NCI-H1694 treated with DMSO at 0.1 percent for 48 hours (cell line): ENCODE measurements around the gene EN2.

Experiments used
- DNase-seq: peaks from one replicate; lab custom pipeline; 2025; lab: John Stamatoyannopoulos, UW

Gene EN2

DNA sequence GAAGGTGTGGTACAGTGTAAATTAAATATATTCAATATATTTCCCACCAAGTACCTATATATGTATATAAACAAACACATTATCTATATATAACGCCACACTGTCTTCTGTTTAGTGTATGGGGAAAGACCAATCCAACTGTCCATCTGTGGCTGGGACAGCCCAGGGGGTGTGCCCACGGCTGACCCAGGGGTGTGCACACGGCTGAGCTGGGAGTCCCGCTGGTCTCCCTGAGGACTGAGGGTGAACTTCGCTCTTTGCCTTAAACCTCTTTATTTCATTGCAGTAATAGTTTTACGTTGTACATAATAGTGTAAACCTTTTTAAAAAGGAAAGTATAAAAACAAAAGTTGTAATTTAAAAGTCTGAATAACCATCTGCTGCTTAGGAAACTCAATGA lies 6.3 kb downstream of the EN2 start:
- no peak for DNase-seq

DNA sequence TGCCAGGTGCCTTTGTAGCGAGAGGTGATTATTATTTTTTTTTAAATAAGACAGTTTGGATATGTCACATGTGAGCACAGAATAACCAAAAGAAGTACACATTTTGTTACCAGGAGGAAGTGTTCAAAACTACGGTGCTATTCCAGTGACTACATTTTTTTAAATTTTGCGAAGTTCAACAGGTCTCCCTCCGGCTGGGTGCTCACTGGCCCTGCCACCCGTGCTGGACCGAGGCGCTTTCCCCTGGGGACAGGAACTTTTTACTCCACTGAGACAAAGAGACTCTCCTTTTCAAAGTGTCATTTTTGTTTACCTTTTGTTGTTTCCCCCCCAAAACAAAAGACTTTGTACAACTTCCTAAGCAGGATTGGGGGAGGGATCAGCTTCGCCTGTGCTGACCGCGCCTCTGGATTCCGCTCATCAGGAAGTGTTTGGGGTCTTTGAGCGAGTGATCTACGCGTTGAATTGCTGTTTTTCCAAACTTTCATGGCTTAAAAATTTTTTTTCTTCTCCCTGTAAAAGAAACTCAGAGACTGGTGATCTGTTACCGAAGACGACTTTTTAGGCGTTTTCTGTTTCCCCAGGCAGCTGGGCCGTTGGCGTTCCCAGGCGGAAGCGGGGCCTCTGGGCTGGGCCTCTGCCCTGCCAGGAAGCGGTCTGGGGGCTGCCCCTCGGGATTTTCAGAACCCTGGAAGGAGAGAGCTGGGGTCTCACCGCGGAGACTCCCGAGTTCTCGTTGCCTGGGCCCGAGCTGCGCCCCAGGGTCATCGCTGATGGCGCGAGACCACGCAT lies 7.2 kb downstream of the EN2 start:
- DNase-seq = no peak

DNA sequence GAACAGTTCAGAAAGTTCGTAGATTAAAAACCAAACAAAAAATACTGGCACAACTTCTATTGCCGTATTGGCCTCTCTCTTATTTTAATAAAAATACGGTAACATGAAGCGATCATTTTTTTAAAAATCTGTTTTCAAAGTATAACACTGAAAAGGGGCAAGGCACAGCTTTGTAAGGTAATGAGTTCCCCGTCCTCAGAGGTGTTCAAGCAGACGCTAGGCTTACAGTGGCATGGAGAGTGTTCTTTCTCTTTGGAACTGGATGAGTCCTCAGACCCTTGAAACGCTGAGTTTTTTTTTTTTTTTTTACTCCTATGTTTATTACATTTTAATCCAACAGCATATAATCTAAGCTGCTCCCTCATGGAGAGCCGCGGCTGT lies 7.8 kb downstream of the EN2 start:
- DNase-seq = no peak

DNA sequence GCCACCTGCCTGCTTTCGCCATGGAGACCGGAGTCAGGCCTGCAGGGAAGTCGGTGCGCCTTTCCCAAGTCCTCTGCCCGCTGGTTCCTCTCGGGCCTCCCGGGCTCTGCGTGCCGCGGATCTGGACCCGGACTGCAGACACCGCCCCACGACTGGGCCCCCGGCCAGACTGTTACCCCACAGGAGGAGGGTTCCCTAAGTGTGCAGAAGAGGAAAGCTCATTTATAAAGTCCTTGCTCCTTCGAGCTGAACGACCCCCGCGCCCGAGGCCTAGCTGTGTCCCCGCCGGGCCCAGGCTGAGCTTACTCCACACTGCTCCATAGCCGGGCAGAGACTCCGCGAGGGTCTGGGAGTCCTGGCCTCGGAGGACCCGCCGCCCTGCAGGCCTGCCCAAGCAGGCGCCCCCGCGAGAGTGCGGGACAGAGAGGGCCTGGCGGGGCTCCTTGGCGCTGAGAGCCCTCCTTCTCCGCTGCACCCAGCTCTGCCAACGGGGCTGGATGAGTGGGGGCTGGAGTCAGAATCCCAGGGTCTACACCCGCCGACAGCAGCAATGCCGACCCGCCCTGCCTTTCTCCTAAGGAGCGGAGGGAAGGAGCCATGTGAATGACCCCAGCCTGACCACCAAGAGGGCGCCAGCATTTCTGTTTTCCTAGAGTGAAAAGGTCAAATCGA lies 8.3 kb downstream of the EN2 start:
- no peak for DNase-seq

DNA sequence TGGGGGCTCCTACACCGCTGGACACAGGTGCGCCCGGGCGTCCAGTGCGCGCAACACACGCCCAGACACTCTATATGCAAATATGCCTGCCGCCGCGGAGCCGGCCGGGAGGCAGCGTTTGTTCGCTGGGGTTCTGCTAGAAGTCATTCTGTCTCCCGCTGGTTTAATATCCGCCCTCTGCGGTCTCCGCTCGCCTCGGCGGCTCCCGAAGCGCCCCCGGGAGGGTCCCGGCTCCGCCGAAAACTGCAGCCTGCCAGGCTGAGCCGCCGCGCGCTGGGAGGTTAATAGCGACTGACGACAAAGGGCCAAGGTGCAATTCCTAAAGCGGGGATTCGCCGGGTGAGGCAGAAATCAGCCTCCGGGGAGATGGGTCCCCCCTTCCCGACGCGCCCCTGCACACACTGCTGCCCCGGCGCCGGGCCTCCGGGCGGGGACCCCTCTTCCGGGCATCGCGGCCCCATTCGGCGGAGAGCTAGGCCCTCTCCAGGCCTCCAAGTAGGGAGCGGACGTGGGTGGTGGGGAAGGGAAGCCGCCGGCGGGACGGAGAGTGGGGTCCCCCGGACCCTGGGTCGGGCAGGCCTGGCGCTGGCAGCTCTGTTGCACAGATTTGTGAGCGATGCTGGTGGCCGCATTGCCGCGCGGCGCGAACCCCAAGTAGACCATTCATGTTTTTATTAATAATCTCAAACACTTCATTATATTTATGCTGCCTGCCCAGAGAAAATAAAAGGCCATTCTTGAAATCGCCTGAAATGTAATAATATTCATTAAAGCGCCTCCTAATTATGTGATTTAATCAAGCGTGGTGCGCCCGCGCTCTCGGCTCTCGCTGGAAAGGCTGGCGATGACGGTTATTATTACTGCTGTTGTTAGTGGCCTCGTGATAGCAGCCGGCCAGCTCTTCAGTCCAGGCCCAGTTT lies 9.1 kb downstream of the EN2 start:
- no peak for DNase-seq

DNA sequence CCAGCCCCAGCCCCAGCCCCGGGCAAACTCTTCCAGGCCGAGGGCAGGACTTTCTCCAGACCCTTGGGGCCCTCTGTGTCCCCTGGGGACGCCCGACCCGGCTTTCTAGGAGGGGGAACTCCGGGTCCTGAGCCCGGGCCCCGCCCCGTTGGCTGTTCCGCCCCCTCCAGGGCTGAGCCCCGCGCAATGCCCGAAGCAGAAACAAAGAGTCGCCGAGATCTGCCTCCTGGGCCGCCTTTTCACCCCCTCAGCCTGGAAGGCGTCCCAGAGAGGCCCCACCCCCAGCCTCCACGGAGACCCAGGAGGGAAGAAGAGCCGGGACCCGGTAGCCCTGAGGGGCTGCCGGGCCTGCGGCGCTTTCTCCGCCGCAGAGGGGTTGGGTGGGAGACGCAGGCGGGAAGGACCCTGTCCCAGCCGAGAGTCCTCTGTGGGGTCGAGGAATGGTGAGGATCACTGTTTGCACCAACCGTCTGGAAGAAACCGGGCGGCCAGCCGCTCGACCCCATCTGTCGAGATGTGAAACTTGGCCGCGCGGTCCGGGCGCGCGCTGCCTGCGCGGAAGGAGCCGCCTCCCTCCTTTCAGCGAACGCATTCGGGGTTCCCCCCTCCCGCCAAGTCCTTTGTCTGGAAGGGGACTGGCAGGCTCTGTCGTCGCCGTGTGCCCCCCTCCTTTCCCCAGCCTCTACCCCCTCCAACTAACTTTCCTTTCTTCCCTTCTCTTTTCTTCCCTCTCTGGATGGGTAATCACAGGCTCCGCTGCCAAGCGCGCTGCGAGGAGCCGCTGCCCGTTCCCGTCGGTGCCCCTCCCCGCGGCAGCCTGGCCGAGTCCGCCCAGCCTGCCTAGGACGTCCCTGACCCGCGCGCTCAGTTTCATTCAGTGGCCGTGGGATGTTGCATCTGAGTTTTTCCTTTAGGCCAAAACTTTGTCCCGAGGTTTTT lies 10.2 kb downstream of the EN2 start:
- DNase-seq = no peak

DNA sequence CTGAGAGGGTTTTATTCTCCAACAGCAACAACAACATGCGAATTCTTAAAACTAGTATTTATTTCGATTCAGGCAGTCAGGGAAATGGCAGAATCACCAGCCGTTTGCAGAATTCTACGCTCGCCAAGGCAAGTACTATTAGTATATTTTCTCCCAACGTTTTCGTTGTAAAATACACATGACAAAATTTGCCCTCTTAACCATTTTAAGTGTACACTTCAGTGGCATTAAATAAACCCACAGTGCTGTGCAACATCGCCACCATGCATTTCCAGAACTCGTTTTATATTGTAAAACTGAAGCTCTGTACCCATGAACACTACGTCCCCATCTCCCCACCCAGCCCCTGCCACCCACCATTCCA lies 10.8 kb downstream of the EN2 start:
- DNase-seq = no peak

DNA sequence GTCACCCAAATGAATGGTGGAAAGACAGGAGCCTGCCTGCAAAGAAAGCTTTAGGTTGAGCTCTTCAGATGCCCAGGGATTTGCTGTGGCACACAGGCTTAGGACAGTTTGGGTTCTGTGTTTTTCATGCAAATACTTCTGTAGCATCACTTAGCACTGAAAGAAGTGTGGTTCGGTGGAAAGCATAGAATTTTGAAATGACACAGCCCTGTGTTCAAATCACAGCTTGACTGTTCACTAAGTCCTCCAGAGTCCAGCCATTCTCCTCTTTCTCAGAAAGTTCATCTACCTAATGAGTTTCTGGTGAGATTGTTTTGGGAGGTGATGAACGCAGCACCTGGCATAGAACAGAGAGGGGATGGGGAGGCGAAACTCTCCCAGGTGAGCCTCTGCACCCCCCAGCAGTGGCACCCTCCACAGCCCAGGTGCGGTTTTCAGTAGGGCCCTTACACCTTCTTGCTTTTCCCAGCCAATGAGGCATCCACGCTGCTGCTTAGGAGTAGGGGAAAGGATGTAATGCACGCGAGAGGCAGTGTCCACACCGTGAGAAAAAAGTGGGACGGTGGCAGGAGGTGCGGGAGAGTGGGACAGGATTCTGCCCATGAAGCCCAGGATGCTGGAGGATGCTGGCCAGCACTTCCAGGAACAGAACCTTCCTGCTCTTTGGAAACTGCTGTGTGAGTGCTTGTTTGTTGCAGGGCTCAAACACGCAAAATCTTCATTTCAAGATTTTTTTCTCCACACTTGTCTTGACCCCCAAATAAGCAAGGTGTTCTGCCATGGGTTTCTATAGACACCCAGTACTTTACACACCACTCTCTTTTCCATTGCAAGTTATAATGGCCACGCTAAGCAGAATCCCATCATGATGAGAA lies 11.6 kb downstream of the EN2 start:
- no peak for DNase-seq

DNA sequence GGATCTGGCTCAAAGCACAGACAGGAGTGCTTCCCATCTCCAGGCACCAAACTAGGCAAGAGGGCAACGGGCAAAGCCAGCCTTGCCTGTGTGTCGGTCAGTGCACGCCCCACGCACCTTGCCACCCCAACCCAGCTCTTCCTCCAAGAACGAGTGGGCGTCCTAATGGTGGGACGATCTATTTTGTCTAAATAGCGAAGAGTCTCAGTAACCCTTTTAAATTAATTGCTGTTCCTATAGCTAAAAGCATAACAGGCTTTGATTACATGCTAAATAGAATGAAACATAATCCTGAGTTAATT lies 12.2 kb downstream of the EN2 start:
- no peak for DNase-seq

DNA sequence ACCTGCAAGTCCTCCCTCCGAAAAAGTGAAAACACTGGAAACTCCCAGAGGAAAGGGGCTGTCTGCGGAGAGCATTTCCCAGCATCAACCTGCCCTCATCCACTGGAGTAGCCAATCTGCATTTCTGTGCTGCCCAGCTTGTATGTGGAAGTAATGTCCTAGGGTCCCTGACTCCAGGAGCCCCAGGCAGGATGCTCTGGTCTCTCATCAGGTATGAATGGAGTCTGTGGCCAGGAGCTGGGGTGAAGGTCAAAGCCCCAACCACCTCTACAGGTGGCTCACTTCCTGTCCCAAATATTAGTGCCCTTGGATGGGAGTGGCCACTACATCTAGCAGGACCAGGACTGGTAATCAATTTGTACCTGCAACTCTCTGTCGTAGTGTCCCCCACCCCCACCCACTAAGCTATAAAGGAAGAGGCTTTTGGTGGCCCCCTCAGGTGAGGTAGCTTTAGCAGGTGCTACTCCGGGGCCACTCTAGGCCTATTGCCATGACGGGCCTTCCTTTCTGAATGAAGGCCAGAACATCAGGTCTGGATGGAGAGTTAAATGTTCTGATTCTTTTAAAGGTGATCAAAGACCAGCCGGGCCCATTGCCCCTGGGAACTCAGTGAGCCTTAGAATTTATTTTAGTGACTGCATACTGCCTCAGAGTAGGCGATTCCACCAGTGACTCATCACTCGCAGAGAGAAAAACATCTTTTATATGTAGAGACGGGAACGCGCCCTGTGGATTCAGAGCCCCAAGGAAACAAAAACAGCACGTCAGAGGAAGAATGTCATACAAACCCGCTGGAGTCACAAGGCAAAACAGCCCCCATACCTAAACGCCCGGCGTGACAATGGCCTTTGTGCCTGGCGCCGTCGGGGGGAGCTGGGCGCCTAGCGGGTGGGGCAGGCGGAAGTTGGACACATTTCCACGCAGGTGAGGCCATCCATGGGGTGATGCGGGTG lies 13.0 kb downstream of the EN2 start:
- DNase-seq = no peak

DNA sequence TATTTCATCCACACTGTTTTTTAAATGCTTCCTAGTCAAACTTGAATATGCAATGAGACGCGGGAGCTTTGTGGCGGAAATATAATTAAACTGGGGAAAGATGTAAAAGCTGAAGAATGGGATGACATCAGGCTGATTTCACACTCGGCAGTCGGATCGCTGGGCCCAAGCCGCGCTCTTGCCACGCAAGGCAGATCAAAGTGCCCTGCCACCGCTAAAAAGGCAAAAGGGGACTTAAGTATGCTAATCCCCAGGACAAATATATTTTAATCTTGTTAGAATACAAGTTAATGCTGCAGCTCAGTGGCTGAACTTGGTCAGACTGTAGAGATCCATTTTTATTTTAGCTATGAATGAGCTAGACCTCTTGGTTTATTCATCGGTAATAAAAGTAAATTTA lies 13.8 kb downstream of the EN2 start:
- DNase-seq = no peak

DNA sequence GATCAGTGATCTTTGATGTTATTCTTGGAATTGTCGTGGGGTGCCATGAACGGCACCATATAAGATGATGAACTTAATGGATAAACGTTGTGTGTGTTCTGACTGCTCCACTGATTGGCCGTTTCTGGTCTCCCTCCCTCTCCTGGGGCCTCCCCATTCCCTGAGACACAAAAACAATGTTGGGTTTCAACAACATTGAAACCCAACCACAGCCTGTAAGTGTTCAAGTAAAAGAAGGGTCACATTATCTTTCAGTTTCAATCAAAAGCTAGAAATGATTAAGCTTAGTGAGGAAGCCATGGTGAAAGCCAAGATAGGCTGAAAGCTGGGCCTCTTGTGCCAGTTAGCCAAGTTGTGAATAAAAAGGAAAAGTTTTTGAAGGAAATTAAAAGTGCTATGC lies 19.5 kb downstream of the EN2 start:
- DNase-seq = no peak

DNA sequence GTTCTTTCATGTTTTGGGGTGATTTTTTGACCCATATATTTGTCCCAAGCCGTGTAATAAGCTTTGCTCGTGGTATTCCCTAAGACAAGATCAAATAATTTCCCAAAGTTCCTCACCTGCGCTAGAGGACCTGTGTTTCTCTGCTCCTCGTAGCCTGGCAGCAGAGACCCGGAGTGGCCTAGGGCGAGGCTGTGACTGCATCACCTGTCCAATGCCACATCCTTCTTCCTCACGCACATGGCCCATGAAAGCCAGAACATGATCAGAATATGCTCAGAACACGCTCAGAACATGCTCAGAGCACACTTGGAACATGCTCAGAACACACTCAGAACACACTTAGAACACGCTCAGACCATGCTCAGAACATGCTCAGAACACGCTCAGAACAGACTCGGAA lies 23.8 kb downstream of the EN2 start:
- no peak for DNase-seq

DNA sequence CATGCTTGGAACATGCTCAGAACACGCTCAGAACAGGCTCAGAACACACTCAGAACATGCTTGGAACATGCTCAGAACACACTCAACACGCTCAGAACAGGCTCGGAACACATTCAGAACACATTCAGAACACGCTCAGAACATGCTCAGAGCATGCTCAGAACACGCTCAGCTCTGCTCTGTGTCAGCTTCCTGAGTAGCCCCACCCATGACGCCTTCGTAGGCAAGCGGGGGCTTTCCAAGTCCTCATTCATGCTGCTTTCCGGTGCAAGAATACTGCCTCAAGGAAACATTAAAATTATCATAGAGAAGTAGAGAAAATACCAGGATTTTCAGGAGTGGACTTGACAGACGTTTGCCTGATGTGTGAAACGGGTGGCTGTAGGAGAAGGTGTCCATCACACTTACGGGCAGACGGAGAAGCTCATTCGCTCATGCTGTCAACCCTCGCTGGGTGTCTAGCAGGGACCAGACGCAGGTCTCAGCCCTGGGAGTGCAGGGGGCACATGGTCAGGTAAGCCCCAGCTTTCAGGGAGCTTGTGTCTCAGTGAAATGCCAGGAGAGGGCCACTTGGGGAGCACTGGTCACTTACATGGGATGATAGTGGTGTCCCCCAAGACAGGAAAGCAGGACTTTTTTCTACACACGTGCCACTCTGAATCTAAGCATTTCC lies 24.7 kb downstream of the EN2 start:
- no peak for DNase-seq

DNA sequence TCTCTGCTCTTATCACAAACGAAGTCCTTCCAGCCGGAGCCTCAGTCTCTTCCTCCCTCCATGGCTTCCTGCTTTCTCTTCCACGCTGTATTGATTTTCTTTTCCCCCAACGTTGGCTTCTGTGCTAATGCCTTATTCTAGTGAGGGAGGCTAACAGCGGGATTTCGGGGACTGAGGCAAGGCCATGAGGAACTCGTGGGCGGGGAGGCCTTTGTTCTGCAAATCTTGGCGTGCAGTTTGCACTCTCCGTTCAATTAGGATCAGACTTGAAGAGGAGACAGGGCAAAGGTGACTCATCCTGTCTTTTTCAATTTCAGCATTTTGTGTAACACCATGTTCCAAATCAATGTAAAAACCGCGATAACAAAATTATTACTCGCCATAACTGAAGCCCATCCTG lies 25.3 kb downstream of the EN2 start:
- DNase-seq = no peak

DNA sequence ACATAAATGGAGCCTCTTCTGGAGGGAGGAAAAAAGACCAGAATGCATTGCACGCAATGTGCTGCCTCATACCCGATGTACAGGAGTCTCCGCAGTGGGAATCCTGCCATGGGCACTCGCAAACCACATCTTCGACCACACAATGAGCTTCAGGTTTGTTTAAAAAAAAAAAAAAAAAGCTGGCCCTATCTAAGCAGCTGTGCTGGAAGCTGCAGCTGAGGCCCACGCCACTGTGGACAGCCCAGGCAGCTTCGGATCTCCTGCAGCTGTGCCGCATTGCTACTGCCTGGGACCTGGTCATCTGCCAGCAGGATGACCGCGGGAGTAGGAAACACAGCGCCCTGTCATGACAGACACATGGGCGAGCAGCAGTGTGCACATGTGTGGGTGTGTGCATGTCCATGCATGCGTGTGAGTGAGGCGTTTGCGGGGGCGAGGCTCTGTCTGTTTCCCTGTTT lies 26.0 kb downstream of the EN2 start:
- DNase-seq = no peak

DNA sequence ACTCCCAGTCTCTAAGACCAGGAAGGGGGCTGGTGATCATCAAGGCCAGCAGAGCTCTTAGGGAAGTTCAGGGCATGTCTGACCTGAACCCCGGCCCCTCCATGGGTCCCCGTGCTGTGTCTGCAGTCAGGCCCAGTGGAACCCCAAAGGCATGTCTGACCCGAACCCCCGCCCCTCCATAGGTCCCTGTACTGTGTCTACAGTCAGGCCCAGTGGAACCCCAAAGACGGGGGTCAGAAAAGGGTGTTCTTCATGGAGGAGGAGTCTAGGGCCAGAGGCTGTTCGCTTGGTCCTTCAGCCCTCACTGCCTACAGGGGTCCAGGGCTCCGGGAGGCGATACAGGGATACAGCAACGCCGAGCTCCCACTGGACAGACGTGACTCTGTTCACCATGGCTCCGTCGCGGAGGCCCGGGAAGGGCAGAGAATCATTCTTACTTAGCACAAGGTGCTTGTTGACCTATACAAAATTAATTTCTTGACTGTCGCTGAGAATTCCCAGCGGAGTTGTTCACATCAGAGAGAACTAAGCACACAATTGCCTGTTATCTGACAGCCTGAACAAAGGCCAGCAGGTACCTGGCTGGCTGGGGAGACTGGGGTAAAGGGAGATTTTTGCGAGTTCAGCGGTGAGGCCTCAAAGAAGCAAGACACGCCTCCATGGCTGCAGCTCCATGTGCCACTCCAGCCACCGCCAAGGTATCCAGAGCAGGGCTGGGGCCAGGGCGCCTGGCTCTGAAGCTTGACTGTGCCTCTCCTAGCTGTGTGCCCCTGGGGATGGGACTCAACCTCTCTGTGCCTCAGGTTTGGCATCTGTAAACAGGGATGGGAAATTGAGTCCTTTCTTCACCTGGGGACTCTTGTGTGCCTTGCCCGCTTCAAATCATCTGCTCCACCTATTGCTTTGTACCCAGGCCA lies 26.8 kb downstream of the EN2 start:
- DNase-seq = no peak
